ENCODE measurements around the gene CHML.

DNA sequence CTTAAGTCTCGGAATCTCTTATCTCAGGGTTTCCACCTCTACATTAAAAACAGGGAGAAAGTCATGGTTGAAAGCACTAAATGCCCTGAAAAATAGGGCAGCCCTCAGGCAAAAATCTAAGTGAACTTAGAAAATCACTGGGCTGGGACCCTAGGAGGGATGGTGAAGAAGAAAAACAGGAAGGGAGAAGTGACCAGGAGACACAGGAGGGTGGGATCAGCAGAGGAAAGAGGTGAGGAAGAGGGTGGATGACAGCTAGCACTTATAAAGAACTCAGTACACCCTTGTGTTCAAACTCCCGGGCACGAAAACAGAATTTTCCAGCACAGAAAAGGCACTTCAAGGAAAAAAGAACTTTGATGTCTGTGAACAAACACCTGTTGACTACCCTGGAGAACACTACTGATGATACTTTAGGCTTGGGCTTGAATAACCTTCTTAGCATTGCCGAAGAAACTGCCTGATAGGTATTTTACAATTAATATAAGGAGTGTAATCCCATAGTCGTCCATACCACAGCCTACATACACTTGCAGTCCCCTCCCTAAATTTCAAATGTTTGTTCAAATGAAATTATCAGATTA is 2.0 kb downstream of the CHML start:
- no peak for TF ChIP-seq EP300 (IDR thresholded peaks at IDR 0.05; ENCODE audit: low read depth)
- TF ChIP-seq CTCF (IDR thresholded peaks at IDR 0.05), result no peak
- no peak for TF ChIP-seq POLR2A (IDR thresholded peaks at IDR 0.05)
